ENCODE data around the gene CENPX. TPM values are rescaled to one million over a fixed set of nuclear protein-coding genes. Genes with fewer than 3 reads are reported as not detected.

CENPX gene
- total and polyA plus RNA-seq, 2 of the 13 experiments (the other 11 are each of a cell fraction or from before 2014, with no cell fraction given), result 92.7 to 170 TPM

- TF ChIP-seq STAT6 (CRISPR knock-in tag; IDR thresholded peaks at IDR 0.05; ENCODE audit: borderline replicate concordance) (no peak), CAMTA2 (CRISPR knock-in tag; IDR thresholded peaks at IDR 0.05; ENCODE audit: borderline replicate concordance) (peak; percentile 67; the same call in 1 of the 2 replicates), PTBP1 (IDR thresholded peaks at IDR 0.05; ENCODE audit: low read depth, low read length, poor library complexity, severe bottlenecking) (no peak), ZFP41 (CRISPR knock-in tag; IDR thresholded peaks at IDR 0.05; ENCODE audit: borderline replicate concordance) (no peak), ZNF703 (CRISPR knock-in tag; IDR thresholded peaks at IDR 0.05; ENCODE audit: borderline replicate concordance) (no peak), ZNF841 (CRISPR knock-in tag; IDR thresholded peaks at IDR 0.05; ENCODE audit: borderline replicate concordance) (no peak), SRSF9 (IDR thresholded peaks at IDR 0.05; ENCODE audit: borderline replicate concordance, insufficient read depth, low read depth, low read length, poor library complexity, severe bottlenecking) (no peak), RXRB (CRISPR knock-in tag; IDR thresholded peaks at IDR 0.05; ENCODE audit: borderline replicate concordance) (no peak), ZNF691 (CRISPR knock-in tag; IDR thresholded peaks at IDR 0.05; ENCODE audit: borderline replicate concordance, low read depth) (no peak), SAFB2 (CRISPR knock-in tag; IDR thresholded peaks at IDR 0.05; ENCODE audit: borderline replicate concordance, low read depth) (no peak; the same call in 1 of the 2 replicates), ZGPAT (CRISPR knock-in tag; IDR thresholded peaks at IDR 0.05) (no peak; the same call in 1 of the 2 replicates), YEATS2 (CRISPR knock-in tag; IDR thresholded peaks at IDR 0.05; ENCODE audit: borderline replicate concordance) (0 out of 2 replicates have a peak, but pooled peaks have one; percentile 19), MYC (CRISPR knock-in tag; IDR thresholded peaks at IDR 0.05; ENCODE audit: borderline replicate concordance) (no peak; the same call in 1 of the 2 replicates), POLR2AphosphoS5 (IDR thresholded peaks at IDR 0.05; ENCODE audit: low read depth, low read length) (peak; percentile 34; the same call in 1 of the 2 replicates), ZNF709 (CRISPR knock-in tag; IDR thresholded peaks at IDR 0.05) (no peak), ARID2 (CRISPR knock-in tag; IDR thresholded peaks at IDR 0.05; ENCODE audit: borderline replicate concordance) (no peak)
- TF ChIP-seq, protein P1, sequence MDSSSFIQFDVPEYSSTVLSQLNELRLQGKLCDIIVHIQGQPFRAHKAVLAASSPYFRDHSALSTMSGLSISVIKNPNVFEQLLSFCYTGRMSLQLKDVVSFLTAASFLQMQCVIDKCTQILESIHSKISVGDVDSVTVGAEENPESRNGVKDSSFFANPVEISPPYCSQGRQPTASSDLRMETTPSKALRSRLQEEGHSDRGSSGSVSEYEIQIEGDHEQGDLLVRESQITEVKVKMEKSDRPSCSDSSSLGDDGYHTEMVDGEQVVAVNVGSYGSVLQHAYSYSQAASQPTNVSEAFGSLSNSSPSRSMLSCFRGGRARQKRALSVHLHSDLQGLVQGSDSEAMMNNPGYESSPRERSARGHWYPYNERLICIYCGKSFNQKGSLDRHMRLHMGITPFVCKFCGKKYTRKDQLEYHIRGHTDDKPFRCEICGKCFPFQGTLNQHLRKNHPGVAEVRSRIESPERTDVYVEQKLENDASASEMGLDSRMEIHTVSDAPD (CRISPR knock-in tag; IDR thresholded peaks at IDR 0.05), result no peak
- TF ChIP-seq, protein P2, sequence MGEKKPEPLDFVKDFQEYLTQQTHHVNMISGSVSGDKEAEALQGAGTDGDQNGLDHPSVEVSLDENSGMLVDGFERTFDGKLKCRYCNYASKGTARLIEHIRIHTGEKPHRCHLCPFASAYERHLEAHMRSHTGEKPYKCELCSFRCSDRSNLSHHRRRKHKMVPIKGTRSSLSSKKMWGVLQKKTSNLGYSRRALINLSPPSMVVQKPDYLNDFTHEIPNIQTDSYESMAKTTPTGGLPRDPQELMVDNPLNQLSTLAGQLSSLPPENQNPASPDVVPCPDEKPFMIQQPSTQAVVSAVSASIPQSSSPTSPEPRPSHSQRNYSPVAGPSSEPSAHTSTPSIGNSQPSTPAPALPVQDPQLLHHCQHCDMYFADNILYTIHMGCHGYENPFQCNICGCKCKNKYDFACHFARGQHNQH (CRISPR knock-in tag; IDR thresholded peaks at IDR 0.05), result no peak
- TF ChIP-seq, protein P3, sequence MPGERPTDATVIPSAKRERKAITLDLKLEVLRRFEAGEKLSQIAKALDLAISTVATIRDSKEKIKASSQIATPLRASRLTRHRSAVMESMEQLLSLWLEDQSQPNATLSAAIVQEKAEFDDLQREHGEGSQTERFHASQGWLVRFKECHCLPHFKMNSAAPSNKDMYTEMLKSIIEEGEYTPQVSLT (CRISPR knock-in tag; IDR thresholded peaks at IDR 0.05; ENCODE audit: borderline replicate concordance, low read depth), result no peak
These were observed 28.3 kb upstream of the CENPX start (continued) for GRCh38 chr17:82050761-82051641.

Measured in HepG2 (cell line).